Measurements from ENCODE around the gene HRH1. TPM values are rescaled to one million over a fixed set of nuclear protein-coding genes. Genes with fewer than 3 reads are reported as not detected.
A peak's percentile ranks its signal among the peaks of the same experiment; 100 is the strongest.

HRH1 gene
- polyA plus RNA-seq, 1 donor (not counting 4 experiments of a cell fraction or from before 2014, with no cell fraction given), result 13.9 TPM

GRCh38 chr3:11195721-11196332 is 41.5 kb downstream of the HRH1 start:
- H3K9ac ChIP-seq (ENCODE audit: control insufficient read depth, extremely low read depth, insufficient read depth, low read length), result peak overlapping the region; percentile 71
- H3K27ac ChIP-seq (ENCODE audit: control insufficient read depth, insufficient read depth, low read length), result peak overlapping the region; percentile 88
- TF ChIP-seq EZH2 (IDR thresholded peaks at IDR 0.05; ENCODE audit: low read length) (no peak), CTCF (optimal IDR thresholded peaks at IDR 0.05 in 1 of 3, IDR thresholded peaks at IDR 0.05 in 1 of 3, conservative IDR thresholded peaks at IDR 0.05 in 1 of 3; ENCODE audit: extremely low read depth in 1 of 3, insufficient read depth in 2 of 3, low read length in 3 of 3) (no peak)
- peaks cover 4% of the 10 kb centered on the region for H3K9me1 ChIP-seq (ENCODE audit: control insufficient read depth, extremely low read depth, insufficient read depth, low read length)
- H3K4me1 ChIP-seq (ENCODE audit: control insufficient read depth, extremely low read depth, insufficient read depth, low read length), result peaks cover 40% of the 10 kb centered on the region
- H4K20me1 ChIP-seq (ENCODE audit: control insufficient read depth, extremely low read depth, insufficient read depth, low read length), result no peaks in the 10 kb centered on the region
- H3K36me3 ChIP-seq (ENCODE audit: control insufficient read depth in 2 of 2, extremely low read depth in 1 of 2, insufficient read depth in 2 of 2, low read length in 2 of 2), result peaks cover 0 to 4% of the 10 kb centered on the region in 2 experiments
- no peaks in the 10 kb centered on the region for H3K9me3 ChIP-seq (ENCODE audit: control insufficient read depth, low read depth, low read length)
- dilution Hi-C loops (cut with MboI; ENCODE audit: extremely low pct_ligation_motif_present, low sequenced_read_pairs), result no loop called here
- H3K79me2 ChIP-seq (ENCODE audit: control insufficient read depth, insufficient read depth, low read length), result peaks cover 2% of the 10 kb centered on the region
- DNase-seq (ENCODE audit: low read depth, low spot score) (no peak), FAIRE-seq (peak; percentile 20)
- H3K4me3 ChIP-seq (ENCODE audit: control insufficient read depth in 2 of 3, extremely low read depth in 1 of 3, insufficient read depth in 2 of 3, low read depth in 1 of 3, low read length in 3 of 3), result peak overlapping the region in 2 of 3 experiments; percentile 22 to 35
- H3K27me3 ChIP-seq (ENCODE audit: control insufficient read depth, extremely low read depth, insufficient read depth, low read length), result no peaks in the 10 kb centered on the region
- H2AFZ ChIP-seq (ENCODE audit: control insufficient read depth, low read length), result peak overlapping the region; percentile 65
- H3K4me2 ChIP-seq (ENCODE audit: control insufficient read depth, extremely low read depth, insufficient read depth, low read depth, low read length), result peak overlapping the region; percentile 84

GRCh38 chr3:11197484-11197883 is 43.2 kb downstream of the HRH1 start:
- no peak overlapping the region for H3K27ac ChIP-seq (ENCODE audit: control insufficient read depth, insufficient read depth, low read length)
- peaks cover 4% of the 10 kb centered on the region for H3K9me1 ChIP-seq (ENCODE audit: control insufficient read depth, extremely low read depth, insufficient read depth, low read length)
- peaks cover 53% of the 10 kb centered on the region for H3K4me1 ChIP-seq (ENCODE audit: control insufficient read depth, extremely low read depth, insufficient read depth, low read length)
- no peaks in the 10 kb centered on the region for H4K20me1 ChIP-seq (ENCODE audit: control insufficient read depth, extremely low read depth, insufficient read depth, low read length)
- no peak overlapping the region for H3K9ac ChIP-seq (ENCODE audit: control insufficient read depth, extremely low read depth, insufficient read depth, low read length)
- peaks cover 0 to 3% of the 10 kb centered on the region in 2 experiments for H3K36me3 ChIP-seq (ENCODE audit: control insufficient read depth in 2 of 2, extremely low read depth in 1 of 2, insufficient read depth in 2 of 2, low read length in 2 of 2)
- no peak overlapping the region for H2AFZ ChIP-seq (ENCODE audit: control insufficient read depth, low read length)
- H3K4me3 ChIP-seq (ENCODE audit: control insufficient read depth in 2 of 3, extremely low read depth in 1 of 3, insufficient read depth in 2 of 3, low read depth in 1 of 3, low read length in 3 of 3), result no peak overlapping the region
- H3K4me2 ChIP-seq (ENCODE audit: control insufficient read depth, extremely low read depth, insufficient read depth, low read depth, low read length), result no peak overlapping the region
- no peaks in the 10 kb centered on the region for H3K9me3 ChIP-seq (ENCODE audit: control insufficient read depth, low read depth, low read length)
- H3K27me3 ChIP-seq (ENCODE audit: control insufficient read depth, extremely low read depth, insufficient read depth, low read length), result no peaks in the 10 kb centered on the region
- dilution Hi-C loops (cut with MboI; ENCODE audit: extremely low pct_ligation_motif_present, low sequenced_read_pairs), result no loop called here
- DNase-seq (ENCODE audit: low read depth, low spot score), result no peak
- H3K79me2 ChIP-seq (ENCODE audit: control insufficient read depth, insufficient read depth, low read length), result peaks cover 2% of the 10 kb centered on the region
- FAIRE-seq, result no peak
- TF ChIP-seq CTCF (optimal IDR thresholded peaks at IDR 0.05 in 1 of 3, IDR thresholded peaks at IDR 0.05 in 1 of 3, conservative IDR thresholded peaks at IDR 0.05 in 1 of 3; ENCODE audit: extremely low read depth in 1 of 3, insufficient read depth in 2 of 3, low read length in 3 of 3) (no peak), EZH2 (IDR thresholded peaks at IDR 0.05; ENCODE audit: low read length) (no peak)

Measured in keratinocyte (primary cell).